Measurements from ENCODE around the gene CKLF. TPM values are rescaled to one million over a fixed set of nuclear protein-coding genes. Genes with fewer than 3 reads are reported as not detected.

Gene CKLF
- polyA plus RNA-seq, 3 donors, result 285 to 430 (median 374) TPM

- no peak overlapping the region for H3K4me3 Mint-ChIP-seq
- peaks cover 2 to 5% of the 10 kb centered on the region in 2 donors for H3K36me3 Mint-ChIP-seq
- Histone ChIP-seq H3K4me3 (replicated peaks in 1 of 3; ENCODE audit: low read depth in 2 of 3, low read length in 3 of 3) (no peak overlapping the region), H3K4me2 (replicated peaks; ENCODE audit: extremely low read depth, low read length, poor library complexity, severe bottlenecking) (no peak overlapping the region), H2AFZ (ENCODE audit: insufficient read depth, low read depth, low read length, poor library complexity, severe bottlenecking) (no peak overlapping the region), H3K27ac (ENCODE audit: low read depth in 1 of 2, low read length in 2 of 2) (no peak overlapping the region), H3K4me1 (ENCODE audit: control insufficient read depth in 1 of 2, insufficient read depth in 2 of 2, low read length in 2 of 2) (peaks cover 58 to 66% of the 10 kb centered on the region in 2 donors), H3K9me3 (replicated peaks in 1 of 2; ENCODE audit: control insufficient read depth in 1 of 2, insufficient read depth in 1 of 2, low read length in 2 of 2) (no peaks in the 10 kb centered on the region), H3K9ac (ENCODE audit: insufficient read depth, low read length, poor library complexity, severe bottlenecking) (no peak overlapping the region), H3K79me2 (ENCODE audit: insufficient read depth, low read length) (no peaks in the 10 kb centered on the region), H3K36me3 (replicated peaks in 1 of 2; ENCODE audit: control insufficient read depth in 1 of 2, insufficient read depth in 2 of 2, low read length in 2 of 2) (no peaks in the 10 kb centered on the region), H4K20me1 (ENCODE audit: insufficient read depth, low read length) (no peaks in the 10 kb centered on the region), H3K27me3 (ENCODE audit: control insufficient read depth in 2 of 2, insufficient read depth in 2 of 2, low read length in 2 of 2) (no peaks in the 10 kb centered on the region)
- H3K4me1 Mint-ChIP-seq, result peaks cover 61% of the 10 kb centered on the region
- intact Hi-C loops (cut with micrococcal nuclease), result no loop called here
- H3K9me3 Mint-ChIP-seq, result peaks cover 0 to 6% (median 2%) of the 10 kb centered on the region in 7 donors
- WGBS (ENCODE audit: insufficient coverage), result 100% methylated on average over 1 of the region's 4 CpGs
- no peak for TF ChIP-seq CTCF (IDR thresholded peaks at IDR 0.05)
- no peak for DNase-seq
- peaks cover 0 to 6% (median 3%) of the 10 kb centered on the region in 3 donors for H3K27me3 Mint-ChIP-seq (ENCODE audit: low read depth in 3 of 3)
- H3K27ac Mint-ChIP-seq, result no peak overlapping the region
These were observed 38.6 kb downstream of the CKLF start for GRCh38 chr16:66591018-66591417.

- H3K4me3 Mint-ChIP-seq, result peak overlapping the region in 1 of 2 donors; percentile 48
- H3K9me3 ChIP-seq (replicated peaks in 1 of 2; ENCODE audit: control insufficient read depth in 1 of 2, insufficient read depth in 1 of 2, low read length in 2 of 2), result no peaks in the 10 kb centered on the region
- no peaks in the 10 kb centered on the region for H3K79me2 ChIP-seq (ENCODE audit: insufficient read depth, low read length)
- H4K20me1 ChIP-seq (ENCODE audit: insufficient read depth, low read length), result no peaks in the 10 kb centered on the region
- H3K4me3 ChIP-seq (replicated peaks in 1 of 3; ENCODE audit: low read depth in 2 of 3, low read length in 3 of 3), result no peak overlapping the region
- no peak overlapping the region for H3K9ac ChIP-seq (ENCODE audit: insufficient read depth, low read length, poor library complexity, severe bottlenecking)
- H3K36me3 Mint-ChIP-seq, result peaks cover 2 to 5% of the 10 kb centered on the region in 2 donors
- TF ChIP-seq CTCF (IDR thresholded peaks at IDR 0.05), result no peak
- 92% methylated on average over 2 of the region's 3 CpGs for WGBS (ENCODE audit: insufficient coverage)
- peaks cover 0 to 6% (median 3%) of the 10 kb centered on the region in 3 donors for H3K27me3 Mint-ChIP-seq (ENCODE audit: low read depth in 3 of 3)
- H3K36me3 ChIP-seq (replicated peaks in 1 of 2; ENCODE audit: control insufficient read depth in 1 of 2, insufficient read depth in 2 of 2, low read length in 2 of 2), result no peaks in the 10 kb centered on the region
- H3K4me2 ChIP-seq (replicated peaks; ENCODE audit: extremely low read depth, low read length, poor library complexity, severe bottlenecking), result no peak overlapping the region
- H3K27me3 ChIP-seq (ENCODE audit: control insufficient read depth in 2 of 2, insufficient read depth in 2 of 2, low read length in 2 of 2), result no peaks in the 10 kb centered on the region
- H3K9me3 Mint-ChIP-seq, result peaks cover 0 to 6% (median 2%) of the 10 kb centered on the region in 7 donors
- intact Hi-C loops (cut with micrococcal nuclease), result no loop called here
- H3K27ac ChIP-seq (ENCODE audit: low read depth in 1 of 2, low read length in 2 of 2), result no peak overlapping the region
- peak overlapping the region in 1 of 7 donors; percentile 66 for H3K27ac Mint-ChIP-seq
- DNase-seq, result no peak
- H3K4me1 Mint-ChIP-seq, result peaks cover 52% of the 10 kb centered on the region
- H3K4me1 ChIP-seq (ENCODE audit: control insufficient read depth in 1 of 2, insufficient read depth in 2 of 2, low read length in 2 of 2), result peaks cover 46 to 53% of the 10 kb centered on the region in 2 donors
- no peak overlapping the region for H2AFZ ChIP-seq (ENCODE audit: insufficient read depth, low read depth, low read length, poor library complexity, severe bottlenecking)
These were observed 39.9 kb downstream of the CKLF start for GRCh38 chr16:66592241-66592640.

Data from CD14-positive monocyte (primary cell).